GM23248 (cell line): Measurements from ENCODE around the gene PPP1R9A.

Experiments used
- EZH2 ChIP-seq: fragments of 200-600 bp; sonication (generic); IDR thresholded peaks from 2 replicates; pipeline ENCODE4 v1.6.1; 2018; ENCODE audit warnings: antibody characterized with exemption, mild to moderate bottlenecking; ENCODE audit not compliant: insufficient read depth, poor library complexity, severe bottlenecking
- EZH2phosphoT487 ChIP-seq: fragments of 200-600 bp; sonication (generic); IDR thresholded peaks from 2 replicates; pipeline ENCODE4 v1.6.1; 2018; ENCODE audit warnings: antibody characterized with exemption, moderate library complexity, mild to moderate bottlenecking, low read depth; ENCODE audit not compliant: insufficient read depth

DNA sequence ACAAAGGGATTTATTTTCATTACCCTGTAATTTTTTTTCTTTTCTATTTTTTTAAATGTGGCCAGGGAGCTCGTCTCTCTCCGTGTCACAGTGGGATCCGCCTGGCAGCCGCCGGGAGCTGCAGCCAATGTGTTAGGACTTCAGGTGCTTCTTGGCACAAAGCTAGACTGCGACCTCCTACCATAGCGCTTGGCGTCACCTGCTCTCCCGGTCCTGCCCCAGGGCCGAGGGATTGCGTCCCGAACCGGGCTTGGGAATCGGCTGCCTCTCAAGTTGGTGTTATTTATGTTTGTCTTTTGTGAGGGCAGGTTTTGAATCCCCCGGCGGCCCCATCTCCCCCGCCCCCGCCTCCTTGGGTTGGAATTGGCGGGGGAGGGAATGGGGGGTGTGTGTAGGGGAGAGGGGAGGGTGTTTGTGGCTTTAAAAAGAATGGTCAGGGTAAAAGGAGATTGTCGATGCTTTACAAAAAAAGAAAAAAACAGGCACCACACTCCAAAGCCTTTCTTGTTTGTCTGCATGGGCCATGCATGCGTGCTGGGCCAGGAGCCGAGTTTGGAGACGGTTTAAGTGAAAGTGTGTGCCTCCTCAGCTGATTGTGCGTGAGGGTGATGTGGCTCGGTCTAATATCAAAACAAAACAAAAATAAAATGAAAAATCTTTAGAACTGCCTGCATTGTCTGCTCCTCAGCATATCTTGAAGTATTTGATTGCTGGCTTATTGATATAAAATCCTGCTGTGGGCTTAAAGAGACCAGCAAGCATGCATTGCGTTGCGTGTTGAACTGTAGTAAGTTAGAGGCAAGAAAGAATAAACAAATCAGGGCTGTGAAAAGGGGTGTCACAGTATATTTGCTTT, 1.2 kb downstream of the PPP1R9A start:
- TF ChIP-seq EZH2 (peak; percentile 79), EZH2phosphoT487 (0 out of 2 replicates have a peak, but pooled peaks have one; percentile 39)
